Activated CD8-positive, alpha-beta memory T cell treated with anti-CD3 and anti-CD28 coated beads for 36 hours (primary cell): ENCODE measurements around the gene CACNG1. TPM values are rescaled to one million over a fixed set of nuclear protein-coding genes. Genes with fewer than 3 reads are reported as not detected.

ENCODE experiments used
- CTCF ChIA-PET: fragments of 350-600 bp; sonication (Branson Sonifier 250); formaldehyde crosslinking; loops from one replicate; lab custom pipeline; 2021; ENCODE audit warnings: antibody characterized with exemption; lab: Charles Lee
- POLR2A ChIA-PET: fragments of 350-600 bp; sonication (Branson Sonifier 250); formaldehyde crosslinking; loops from one replicate; lab custom pipeline; 2021; ENCODE audit warnings: antibody characterized with exemption; lab: Charles Lee
- total RNA-seq, 2 experiments: library from RNA; stranded (reverse); gene quantifications; one replicate each; pipeline ENCODE4 v1.2.3, GENCODE V29; 2021

CACNG1 gene
- not detected for total RNA-seq

- POLR2A ChIA-PET = no interaction called here
- CTCF ChIA-PET = no interaction called here
These were observed at the start of gene CACNG1 for GRCh38 chr17:67044016-67044772. Gene CACNG1 (plus strand): TSS chr17:67044554. CDS start chr17:67044661, 107 bp downstream.

GRCh38 chr17:66994930-66995535, 49.3 kb upstream of the CACNG1 start:
- CTCF ChIA-PET = no interaction called here
- POLR2A ChIA-PET = no interaction called here

GRCh38 chr17:66995944-66996343, 48.4 kb upstream of the CACNG1 start:
- CTCF ChIA-PET = no interaction called here

GRCh38 chr17:66996926-66997325, 47.4 kb upstream of the CACNG1 start:
- CTCF ChIA-PET = interaction anchor here (1.0 kb wide), 1 partner anchor 10 kb away, joined by 3 read pairs; no protein-coding TSS in a partner anchor
- POLR2A ChIA-PET = no interaction called here

More at GRCh38 chr17:66995944-66996343, 48.4 kb upstream of the CACNG1 start:
- POLR2A ChIA-PET = no interaction called here

- ChIA-PET CTCF (interaction anchor here (1.2 kb wide), 1 partner anchor 8 kb away, joined by 3 read pairs; no protein-coding TSS in a partner anchor), POLR2A (no interaction called here)
These were observed 41.1 kb upstream of the CACNG1 start for GRCh38 chr17:67003231-67003630.

GRCh38 chr17:67004181-67004580, 40.2 kb upstream of the CACNG1 start:
- CTCF ChIA-PET = interaction anchor here (1.2 kb wide), 1 partner anchor 7 kb away, joined by 3 read pairs; no protein-coding TSS in a partner anchor
- POLR2A ChIA-PET = no interaction called here

- ChIA-PET CTCF (no interaction called here), POLR2A (no interaction called here)
These were observed 37.1 kb upstream of the CACNG1 start for GRCh38 chr17:67007266-67007665.

GRCh38 chr17:67008101-67008500, 36.3 kb upstream of the CACNG1 start:
- CTCF ChIA-PET = interaction anchor here (0.5 kb wide), 1 partner anchor 634 kb away, joined by 3 read pairs; no protein-coding TSS in a partner anchor

GRCh38 chr17:67011527-67012175, 32.7 kb upstream of the CACNG1 start:
- CTCF ChIA-PET = interaction anchor here (1.1 kb wide), 1 partner anchor 8 kb away, joined by 3 read pairs; no protein-coding TSS in a partner anchor
- POLR2A ChIA-PET = no interaction called here

More at GRCh38 chr17:67008101-67008500, 36.3 kb upstream of the CACNG1 start:
- POLR2A ChIA-PET = no interaction called here

GRCh38 chr17:67013891-67014290, 30.5 kb upstream of the CACNG1 start:
- POLR2A ChIA-PET = no interaction called here
- CTCF ChIA-PET = no interaction called here

GRCh38 chr17:67015001-67015400, 29.4 kb upstream of the CACNG1 start:
- CTCF ChIA-PET = no interaction called here
- POLR2A ChIA-PET = no interaction called here

GRCh38 chr17:67016039-67016762, 28.2 kb upstream of the CACNG1 start:
- CTCF ChIA-PET = no interaction called here

GRCh38 chr17:67017910-67018309, 26.4 kb upstream of the CACNG1 start:
- POLR2A ChIA-PET = no interaction called here
- CTCF ChIA-PET = no interaction called here

More at GRCh38 chr17:67016039-67016762, 28.2 kb upstream of the CACNG1 start:
- POLR2A ChIA-PET = no interaction called here

GRCh38 chr17:67018471-67019434, 25.6 kb upstream of the CACNG1 start:
- ChIA-PET CTCF (no interaction called here), POLR2A (no interaction called here)

- CTCF ChIA-PET = no interaction called here
- POLR2A ChIA-PET = no interaction called here
These were observed 24.5 kb upstream of the CACNG1 start for GRCh38 chr17:67019809-67020208.

GRCh38 chr17:67020293-67020766, 24.0 kb upstream of the CACNG1 start:
- ChIA-PET CTCF (no interaction called here), POLR2A (no interaction called here)

GRCh38 chr17:67021196-67021595, 23.2 kb upstream of the CACNG1 start:
- ChIA-PET CTCF (no interaction called here), POLR2A (interaction anchor here (0.7 kb wide), 1 partner anchor 12 kb away, joined by 4 read pairs; no protein-coding TSS in a partner anchor)
